DND-41 (cell line): ENCODE measurements around the gene NFE2L1.

Experiments used
- EZH2 ChIP-seq: IDR thresholded peaks from 3 replicates; pipeline ENCODE4 v1.6.1; 2012; ENCODE audit warnings: borderline replicate concordance, low read depth, mild to moderate bottlenecking, moderate library complexity, low read length, inconsistent platforms; ENCODE audit not compliant: severe bottlenecking
- TF ChIP-seq, protein P1 (sequence below): IDR thresholded peaks from 2 replicates; pipeline ENCODE4 v1.5.1; 2012; ENCODE audit warnings: borderline replicate concordance, low read length, moderate library complexity, mild to moderate bottlenecking; ENCODE audit not compliant: poor library complexity, severe bottlenecking; ENCODE audit errors: extremely low read depth

DNA sequence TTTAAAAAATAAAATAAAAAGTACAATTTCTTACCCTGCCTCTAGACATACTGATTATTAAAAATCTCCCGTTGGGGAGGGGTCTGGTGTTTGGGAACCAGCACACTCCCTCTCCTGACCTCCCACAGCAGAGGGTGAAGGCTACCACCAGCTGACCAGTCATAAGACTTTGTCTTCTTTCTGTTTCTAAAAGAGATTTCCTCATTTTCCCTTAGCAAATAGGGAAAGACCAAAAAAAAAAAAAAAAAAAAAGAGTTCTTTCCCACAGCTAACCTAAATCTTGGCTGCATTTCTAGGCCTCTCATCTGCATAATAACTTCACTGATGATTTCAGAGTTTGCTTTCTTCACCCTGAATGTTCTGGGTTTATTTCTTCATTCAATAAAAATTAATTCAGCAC lies 47.0 kb upstream of the NFE2L1 start:
- TF ChIP-seq, protein P1, sequence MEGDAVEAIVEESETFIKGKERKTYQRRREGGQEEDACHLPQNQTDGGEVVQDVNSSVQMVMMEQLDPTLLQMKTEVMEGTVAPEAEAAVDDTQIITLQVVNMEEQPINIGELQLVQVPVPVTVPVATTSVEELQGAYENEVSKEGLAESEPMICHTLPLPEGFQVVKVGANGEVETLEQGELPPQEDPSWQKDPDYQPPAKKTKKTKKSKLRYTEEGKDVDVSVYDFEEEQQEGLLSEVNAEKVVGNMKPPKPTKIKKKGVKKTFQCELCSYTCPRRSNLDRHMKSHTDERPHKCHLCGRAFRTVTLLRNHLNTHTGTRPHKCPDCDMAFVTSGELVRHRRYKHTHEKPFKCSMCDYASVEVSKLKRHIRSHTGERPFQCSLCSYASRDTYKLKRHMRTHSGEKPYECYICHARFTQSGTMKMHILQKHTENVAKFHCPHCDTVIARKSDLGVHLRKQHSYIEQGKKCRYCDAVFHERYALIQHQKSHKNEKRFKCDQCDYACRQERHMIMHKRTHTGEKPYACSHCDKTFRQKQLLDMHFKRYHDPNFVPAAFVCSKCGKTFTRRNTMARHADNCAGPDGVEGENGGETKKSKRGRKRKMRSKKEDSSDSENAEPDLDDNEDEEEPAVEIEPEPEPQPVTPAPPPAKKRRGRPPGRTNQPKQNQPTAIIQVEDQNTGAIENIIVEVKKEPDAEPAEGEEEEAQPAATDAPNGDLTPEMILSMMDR = no peak
- no peak for TF ChIP-seq EZH2
